ENCODE data around the gene ZFYVE28.
"Not testable (repeated sequence)": the region's sequence is repeated elsewhere in the genome, so short reads cannot be mapped to it uniquely, and the experiment has no call there.

Gene ZFYVE28

DNA sequence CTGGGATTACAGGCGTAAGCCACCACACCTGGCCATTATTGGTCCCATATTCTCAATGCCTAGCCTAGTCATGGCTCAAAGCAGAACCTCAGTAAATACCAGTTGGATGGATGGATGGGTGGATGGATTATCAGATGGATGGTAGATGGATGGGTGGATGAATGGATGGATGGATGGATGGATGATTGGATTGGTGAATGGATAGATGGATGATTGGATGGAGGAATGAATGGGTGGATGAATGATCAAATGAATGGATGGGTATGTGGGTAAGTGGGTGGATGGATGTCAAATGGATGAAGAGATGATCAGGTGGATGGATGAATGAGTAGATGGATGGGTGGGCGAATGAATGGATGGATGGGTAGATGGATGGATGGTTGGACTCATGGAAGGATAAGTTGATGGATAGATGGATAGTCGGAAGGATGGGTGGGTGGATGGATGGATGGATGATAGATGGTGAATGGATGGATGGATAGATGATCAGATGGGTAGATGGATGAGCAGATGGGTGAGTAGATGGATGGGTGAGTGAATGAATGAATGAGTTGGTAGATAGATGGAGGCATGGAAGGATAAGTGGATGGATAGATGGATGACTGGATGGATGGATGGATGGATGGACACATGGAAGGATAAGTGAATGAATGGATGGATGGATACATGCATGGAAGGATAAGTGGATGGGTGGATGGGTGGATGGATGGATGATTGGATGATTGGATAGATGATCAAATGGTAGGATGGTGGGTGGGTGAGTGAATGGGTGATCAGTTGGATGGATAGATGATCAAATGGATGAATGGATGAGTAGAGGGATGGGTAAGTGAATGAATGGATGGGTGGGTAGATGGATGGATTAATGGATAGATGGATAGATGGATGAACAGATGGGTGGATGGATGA is 28.5 kb upstream of the ZFYVE28 start:
- no peak for DNase-seq

DNA sequence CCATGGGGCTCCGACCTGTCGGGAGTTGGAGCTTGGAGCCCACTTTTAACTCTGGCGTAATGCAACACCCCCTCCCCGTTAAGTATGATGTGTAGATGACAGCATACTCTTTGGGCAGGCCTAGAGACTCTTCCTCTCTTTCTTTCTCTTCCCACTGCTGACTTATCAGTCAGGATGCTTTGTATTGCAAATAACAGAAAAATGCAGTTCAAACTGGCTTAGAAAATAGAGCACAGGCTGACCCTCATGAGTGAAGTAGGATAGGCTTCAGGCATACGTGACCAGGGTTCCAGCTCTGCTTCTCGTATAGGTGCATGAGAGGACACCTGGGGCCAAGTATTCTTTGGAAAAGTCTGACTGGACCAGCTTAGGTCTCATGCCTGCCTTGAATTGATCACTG is 27.1 kb upstream of the ZFYVE28 start:
- DNase-seq, result no peak

DNA sequence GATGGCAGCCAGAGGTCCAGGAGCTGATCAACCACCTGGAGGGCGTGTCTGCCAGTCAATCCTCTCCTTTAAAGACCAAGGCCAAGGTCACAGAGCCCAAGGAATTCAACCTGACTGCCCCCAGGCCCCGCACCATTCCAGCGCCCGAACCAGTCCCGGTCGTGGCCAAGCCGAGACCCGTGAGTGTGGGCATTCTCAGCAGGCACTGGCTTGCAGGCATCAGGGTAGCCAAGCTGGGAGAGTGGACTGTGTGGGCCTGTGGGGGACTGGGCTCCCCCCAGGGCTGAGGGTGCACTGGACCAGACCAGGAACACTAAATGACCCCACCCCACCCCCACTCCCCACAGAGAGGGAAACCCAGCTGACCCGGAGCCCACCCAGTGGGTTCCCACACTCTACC is 26.7 kb upstream of the ZFYVE28 start:
- no peak for DNase-seq

DNA sequence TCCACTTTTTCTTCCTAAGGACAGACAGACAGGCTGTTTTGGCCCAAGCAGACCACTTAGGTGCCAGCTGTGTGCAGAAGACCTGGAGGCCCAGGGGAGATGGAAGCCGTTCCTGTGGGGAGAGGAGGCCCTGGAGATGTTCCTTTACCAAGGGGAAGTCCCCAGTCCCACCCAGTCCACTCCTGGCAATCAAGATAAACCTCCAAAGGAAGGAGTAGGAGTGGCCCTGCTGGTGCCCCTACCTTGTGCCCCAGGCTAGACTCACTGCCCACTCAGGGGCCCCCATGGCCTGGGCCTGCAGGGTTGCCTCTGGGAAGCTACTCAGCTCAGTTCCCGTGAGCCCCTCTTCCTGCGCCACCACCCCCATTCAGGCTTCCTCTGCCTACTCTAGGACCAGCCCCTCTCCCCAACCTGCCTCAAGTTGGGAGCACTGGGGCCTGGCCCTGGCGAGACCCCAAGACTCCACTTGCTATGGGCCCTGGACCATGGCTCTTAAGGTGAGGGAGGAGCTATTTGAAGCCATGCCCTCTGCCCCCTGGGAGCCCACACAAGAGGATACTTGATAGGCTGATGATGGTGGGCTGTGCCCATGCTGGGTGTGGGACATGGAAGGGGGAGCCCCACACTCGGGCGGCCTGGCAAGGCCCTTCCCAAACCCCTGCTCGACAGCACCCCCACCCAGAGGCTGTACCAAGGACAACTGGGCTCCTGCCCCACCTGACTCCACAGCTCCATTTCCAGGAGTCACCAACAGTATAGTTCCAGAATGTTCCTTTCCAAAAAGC is 25.7 kb upstream of the ZFYVE28 start:
- DNase-seq, result no peak

DNA sequence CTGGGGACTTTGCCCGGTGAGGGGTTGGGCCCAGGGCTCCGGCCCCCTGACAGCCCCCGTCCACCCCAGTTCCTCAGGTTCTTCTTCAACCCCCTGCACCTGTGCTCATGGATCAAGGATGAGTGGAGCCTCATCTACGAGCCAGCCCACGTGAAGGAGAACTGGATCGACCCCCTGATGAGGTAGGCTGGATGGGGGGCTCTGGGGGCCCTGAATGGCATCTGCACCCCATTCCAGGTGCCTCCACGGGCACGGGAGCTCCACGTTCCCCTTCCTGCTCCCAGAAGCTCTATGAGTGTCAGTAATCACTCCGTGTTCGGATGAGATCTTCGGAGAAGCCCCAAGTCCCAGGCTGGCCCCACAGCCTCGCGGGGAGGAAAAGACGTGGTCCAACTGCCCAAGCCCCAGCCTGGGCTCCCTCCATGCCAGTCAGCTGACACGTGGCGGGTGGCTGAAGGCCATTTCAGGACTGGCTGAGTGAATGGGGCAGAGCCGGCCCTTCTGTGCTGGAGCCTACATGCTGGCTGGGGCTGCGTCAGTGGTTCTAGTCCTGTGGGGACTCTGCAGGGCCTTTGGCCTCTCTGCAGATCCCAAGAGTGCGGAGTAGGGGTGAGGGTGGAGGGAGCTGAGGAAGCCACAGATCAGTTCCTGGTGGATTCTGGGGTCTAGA is 24.8 kb upstream of the ZFYVE28 start:
- DNase-seq, result no peak

DNA sequence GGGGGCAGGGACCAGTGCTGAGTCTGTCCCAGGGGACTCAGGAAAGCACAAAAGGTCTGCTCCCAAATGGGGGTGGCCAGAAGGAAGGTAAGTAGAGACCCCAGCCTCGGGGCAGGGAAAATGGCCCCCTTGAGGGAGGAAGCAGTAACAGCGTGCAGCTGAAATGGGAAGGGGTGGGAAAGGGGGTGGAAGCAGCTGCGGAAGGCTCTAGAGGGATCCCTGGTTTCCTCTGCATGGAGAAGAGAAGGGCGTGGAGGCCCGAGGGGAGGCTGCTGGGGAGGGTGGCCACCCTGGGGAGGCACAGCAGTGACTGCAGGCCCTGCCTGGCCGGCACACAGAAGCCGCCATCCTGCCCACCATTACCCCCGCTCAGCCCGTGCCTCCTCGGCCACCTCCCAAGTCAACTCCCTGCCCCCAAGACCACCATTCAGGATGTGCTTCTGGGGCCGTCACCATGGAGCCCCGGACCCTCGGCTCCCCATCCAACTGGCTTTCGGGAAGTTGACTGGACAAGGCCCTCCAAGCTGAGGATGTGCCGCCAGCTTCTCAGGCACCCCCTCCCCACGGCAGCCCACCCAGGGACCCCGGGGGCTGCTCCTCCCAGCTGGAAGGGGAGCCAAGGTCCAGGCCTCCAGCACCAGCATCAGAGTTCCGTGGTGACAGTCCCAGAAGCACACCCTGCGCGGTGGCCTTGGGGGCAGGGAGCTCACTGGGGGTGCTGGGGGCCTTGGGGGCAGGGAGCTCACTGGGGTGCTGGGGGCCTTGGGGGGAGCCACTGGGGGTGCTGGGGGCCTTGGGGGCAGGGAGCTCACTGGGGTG is 23.9 kb upstream of the ZFYVE28 start:
- no peak for DNase-seq

DNA sequence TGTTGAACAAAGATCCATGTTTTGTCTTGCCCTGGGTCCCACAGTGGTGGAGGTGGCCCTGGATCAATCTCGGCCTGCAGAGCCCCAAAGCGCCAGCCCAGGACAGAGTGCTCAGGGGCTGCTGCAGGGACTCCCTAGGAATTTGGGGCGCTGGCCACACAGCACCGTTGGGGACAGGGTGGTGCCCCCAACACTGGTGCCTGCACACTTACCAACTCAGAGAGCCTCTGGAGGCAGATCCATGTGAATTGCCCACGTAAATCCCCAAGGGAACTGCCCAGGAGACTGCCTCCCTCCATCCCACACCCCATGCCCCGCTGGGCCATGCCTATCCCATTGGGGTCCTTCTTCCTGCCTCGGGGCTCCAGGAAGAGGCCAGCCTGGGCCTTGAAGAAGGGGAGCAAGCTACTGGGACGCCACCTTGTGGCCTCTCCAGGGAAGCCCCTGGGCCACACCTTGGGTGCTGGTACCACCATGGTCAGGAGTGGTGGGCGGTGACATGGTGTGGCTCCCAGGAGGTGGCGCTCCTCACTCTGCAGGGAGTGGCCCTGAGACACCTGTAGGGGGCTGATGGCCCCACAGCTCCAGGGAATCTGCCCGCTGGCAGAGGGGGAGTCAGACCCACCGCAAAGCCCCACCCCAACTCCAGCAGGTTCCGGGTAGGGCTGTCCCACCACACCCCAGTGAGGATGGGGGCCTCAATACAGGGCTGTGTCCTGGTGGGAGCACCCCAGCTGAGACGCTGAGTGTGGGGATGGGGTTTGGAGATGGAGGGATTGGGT is 23.1 kb upstream of the ZFYVE28 start:
- DNase-seq, result peak; percentile 75 to 79

DNA sequence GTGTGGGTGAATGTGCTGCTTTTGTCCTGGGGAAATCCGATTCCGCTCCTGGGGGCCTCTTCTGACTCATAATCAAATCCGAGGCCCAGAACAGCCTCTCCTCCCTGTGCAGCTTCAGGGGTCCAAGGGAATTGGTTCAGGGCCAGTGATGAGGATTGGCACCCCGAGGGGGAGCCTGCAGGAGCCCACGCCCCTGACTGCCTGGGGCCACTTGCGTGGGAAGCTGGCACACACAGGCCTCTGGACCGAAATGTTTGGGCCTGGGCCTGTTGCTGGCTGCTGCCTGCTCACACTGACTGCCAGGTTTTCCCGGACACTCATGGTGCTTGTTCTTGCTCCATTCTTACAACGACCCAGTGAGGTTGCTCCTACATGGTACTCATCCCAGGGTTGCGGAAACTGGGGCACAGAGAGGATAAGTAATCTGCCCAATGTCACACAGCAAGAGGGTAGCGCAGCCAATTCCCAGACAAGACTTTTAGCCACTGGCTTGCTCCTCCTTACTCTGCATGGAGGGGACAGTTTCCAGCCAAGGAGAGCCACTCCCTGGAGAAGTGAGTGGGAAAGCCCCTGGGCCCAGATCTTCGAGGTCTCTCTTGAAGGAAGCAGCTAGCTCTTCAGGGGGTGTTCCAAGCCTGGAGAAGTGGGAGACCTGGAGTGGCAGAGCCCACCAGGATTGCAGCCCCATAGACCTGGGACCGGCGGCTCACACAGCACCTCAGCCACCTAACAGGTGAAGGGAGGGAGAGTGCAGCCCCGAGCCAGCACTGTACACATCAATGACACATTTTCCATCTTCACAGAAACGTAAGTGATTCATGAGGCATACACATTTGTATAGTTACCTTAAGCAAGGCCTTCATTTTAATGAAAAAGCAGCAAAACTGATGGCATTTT is 20.6 kb upstream of the ZFYVE28 start:
- DNase-seq, result no peak

DNA sequence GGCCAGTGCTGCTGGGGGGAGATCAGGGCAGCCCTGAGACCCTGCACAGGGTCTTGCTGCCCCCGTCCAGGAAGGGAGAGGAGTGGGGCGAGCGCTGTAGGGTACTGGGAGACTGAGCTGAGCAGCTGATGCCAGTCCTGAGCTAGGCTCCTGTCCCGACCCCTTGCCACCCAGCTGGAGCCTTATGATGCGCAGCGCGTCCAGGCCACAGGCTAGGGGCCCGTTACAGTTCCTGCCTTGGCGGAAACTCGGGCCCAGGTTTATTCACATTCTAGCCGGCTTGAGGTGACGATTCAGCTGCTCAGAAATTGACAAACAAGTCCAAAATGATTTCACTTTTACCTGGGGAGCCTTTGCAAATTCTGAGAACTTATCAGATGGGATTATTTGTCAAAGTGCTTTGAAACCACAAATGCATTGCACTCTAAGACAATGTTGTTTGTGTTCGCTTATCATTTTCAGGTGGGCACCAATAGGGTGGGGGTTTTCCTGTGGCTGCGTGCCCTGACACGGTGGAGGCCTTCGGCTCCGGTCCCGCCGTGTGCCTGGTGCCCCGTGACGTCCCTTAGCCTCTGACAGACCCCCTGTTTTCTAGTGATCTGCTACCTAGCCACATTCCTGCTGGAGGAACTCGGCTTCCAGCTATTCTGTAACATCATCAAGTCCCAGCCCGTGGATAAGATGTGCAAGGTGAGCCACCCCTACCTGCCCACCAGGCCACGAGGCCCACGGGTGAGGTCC is 19.2 kb upstream of the ZFYVE28 start:
- no peak for DNase-seq

DNA sequence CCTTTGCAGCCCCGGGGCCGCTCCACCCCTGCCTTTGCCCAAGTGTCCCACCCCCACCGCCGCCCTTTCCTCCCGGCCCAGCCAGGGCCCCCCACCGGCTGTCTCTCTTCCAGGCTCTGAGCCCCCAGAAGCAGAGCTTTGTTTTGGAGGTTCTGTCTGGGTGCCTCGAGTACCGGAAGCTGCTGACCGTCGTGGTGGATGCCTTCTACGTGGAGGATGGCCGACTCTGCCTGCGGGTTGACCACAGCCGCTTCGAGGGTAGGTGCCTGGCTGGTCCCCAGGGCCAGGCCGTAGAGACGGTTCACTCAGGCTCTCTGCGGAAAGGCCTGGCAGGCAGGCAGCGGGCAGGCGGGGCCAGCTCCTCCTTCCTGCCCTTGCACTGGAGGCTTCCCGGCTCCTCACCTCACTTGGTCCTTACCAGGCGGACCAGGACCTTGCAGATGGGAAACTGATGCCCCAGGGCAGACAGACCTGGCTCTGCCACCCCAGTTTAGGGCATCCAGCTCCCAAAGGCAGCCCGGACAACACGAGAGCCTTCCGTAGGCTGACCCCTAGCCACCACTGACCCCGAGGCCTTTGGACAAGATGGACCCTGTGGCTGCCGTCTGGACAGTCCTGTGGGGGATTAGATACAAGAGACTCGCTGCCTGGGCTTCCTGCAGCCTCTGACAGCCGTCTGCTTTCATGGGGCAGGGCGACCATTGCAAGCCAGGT is 18.5 kb upstream of the ZFYVE28 start:
- no peak for DNase-seq

DNA sequence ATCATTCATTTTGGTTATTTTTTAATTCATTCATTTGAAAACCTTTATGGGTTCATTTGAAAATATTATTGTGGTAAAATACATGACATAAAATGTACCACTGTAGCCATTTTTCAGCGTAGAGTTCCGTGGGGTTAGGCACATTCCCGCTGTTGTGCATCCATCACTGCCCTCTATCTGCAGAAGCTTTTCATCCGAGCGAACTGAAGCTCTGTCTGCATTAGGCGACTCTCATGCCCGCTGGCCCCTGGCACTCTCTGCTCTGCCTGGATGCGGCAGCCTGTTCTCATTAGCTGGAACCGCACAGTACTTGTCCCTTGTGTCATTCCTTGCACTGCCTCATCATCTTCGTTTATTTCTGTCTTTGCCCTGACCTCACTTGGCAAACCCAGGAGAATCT is 17.9 kb upstream of the ZFYVE28 start:
- DNase-seq, result peak in 1 of 2 donors; percentile 21

DNA sequence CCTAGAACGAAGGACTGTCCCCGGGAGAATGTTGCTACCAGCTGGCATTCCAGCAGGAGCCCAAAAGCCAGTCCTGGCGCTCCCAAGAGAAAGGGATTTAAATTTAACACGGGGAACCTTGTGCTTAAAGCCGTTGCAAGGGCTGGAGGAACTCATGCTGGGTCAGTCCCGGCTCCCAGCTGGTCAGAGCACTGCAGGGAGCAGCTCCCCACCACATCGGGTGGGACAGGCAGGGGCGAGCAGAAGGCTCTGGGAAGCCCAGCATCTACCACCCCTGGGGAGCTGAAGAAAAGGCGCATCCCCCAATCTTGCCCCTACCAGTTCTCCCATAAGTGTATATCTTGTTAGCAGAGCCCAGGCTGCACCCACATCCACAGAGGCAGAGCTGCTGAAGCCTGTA is 16.0 kb upstream of the ZFYVE28 start:
- DNase-seq, result no peak

DNA sequence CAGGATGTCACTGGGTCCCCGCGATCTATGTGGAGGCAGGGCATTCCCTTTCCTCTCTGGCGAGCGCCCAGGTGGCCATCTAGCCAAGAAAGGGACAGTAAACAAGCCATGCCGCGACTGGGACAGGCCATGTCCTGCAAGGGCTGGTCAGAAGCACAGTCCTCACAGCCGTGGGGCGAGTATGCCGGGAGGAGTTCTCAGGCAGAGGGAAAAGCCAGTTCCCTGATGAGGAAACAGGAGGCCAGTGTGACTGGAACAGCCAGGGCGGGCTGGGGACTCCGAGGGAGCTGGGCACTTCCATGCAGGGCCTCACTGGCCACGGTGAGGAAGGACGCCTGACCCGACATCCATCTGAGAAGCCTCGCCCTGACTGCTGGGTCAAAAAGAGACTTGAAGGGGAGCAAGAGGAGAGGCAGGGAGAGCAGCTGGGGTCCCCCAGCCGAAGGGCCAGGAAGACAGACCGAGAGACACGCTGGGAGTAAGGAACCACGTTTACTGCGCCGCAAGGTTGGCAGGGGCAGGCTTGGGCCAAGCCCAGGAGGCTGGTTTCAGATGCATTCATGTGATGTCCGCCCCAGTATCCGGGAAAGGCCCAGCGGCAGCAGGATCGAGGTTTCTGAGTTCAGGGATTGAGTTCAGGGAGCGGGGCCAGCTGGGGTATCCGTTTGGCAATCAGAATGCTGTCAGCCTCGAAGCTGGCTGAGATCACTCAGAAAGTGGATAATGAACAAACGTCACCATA is 15.3 kb upstream of the ZFYVE28 start:
- DNase-seq, result no peak

DNA sequence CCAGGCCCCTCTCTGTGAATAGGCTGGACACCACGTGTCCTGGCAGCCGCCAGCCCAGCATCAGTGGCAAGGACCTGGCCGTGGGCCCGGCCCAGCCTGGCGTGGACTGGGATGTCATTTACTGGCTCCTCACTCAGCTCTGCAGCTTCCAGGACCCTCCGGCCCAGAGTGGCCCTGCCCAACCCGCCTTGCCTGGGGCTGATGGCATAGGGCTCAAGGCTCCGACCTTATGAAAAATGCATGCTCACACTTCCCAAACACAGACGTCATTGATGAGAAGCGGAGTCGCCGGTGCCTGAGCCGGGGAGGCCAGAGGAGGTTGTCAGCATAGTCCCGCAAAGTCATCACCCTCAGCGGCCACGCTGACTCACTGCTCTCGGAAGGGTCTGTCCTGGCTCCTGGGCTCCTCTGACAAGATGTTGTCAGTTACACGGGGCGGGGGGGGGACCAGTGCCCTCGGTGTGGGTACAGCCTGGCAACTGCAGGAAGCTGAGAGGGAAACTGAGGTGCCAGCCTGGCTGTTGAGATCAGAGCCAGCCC is 14.6 kb upstream of the ZFYVE28 start:
- no peak for DNase-seq

DNA sequence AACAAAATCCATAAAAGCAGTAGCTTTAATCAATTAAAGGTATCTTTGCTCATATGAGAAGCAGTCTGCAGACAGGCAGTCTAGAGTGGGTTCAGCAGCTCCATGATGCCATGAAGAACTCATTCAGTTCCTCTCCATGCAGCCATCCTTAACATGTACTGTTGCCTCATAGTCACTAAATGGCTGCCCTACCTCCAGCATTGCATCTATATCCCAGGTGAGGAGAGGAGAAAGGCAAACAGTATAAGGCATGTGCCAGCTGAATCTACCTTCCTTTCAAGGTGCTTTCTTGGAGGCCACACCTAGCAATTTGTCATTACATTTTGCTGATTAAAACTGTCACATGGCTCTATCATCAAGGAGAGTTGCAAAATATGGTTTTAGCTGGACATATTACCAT is 13.6 kb upstream of the ZFYVE28 start:
- DNase-seq, result no peak

DNA sequence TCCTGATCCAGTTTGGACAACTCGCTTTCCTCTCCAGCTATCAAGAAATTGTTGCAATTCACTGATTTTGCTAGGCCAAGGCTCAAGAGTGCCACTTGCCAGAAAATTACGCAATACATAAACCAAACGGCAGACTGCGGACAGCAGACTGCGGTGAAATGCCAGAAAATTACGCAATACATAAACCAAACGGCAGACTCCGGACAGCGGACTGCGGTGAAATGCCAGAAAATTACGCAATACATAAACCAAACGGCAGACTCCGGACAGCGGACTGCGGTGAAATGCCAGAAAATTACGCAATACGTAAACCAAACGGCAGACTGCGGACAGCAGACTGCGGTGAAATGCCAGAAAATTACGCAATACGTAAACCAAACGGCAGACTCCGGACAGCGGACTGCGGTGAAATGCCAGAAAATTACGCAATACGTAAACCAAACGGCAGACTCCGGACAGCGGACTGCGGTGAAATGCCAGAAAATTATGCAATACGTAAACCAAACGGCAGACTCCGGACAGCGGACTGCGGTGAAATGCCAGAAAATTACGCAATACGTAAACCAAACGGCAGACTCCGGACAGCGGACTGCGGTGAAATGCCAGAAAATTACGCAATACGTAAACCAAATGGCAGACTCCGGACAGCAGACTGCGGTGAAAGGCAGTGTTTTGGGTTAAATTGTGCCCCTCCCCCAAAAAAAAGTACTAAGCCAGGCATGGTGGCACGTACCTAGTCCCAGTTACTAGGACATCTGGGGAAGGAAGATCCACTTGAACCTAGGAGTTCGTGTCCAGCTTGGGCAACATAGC is 11.7 kb upstream of the ZFYVE28 start:
- DNase-seq, result not testable (repeated sequence)

DNA sequence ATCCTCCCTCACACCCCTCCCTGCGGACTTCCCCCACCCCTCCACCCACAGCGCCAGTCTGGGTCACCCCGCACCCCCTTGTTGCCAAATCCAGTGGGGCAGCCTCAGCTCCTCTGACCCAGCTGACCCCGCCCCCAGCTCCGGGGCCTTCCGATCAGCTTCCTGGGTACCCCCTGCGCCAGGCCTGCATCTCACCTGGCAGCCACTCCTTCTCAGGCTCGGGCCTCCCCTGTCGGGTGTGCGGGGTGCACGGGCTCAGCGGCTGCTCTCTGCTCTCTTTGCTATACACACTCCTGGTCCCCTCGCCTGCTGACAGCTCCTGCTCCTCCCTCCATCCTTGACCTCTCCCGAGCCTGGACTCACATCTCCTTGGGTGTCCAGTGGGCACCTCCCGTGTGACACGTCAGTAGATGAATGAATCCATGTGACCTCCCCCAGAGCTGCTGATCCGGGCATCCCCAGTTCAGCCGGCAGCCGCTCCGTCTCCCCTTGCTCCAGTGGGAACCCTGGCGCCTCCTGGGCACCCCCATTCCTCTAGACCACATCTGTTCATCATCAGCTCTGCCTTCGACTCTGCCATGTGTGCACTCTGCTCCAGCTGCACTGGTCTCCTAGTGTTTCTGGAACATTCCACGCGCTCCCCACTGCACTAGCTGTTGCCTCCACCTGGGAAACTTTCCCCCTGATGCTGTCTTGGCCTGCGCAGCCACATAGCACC is 10.2 kb upstream of the ZFYVE28 start:
- no peak for DNase-seq

All from CD4-positive, alpha-beta T cell treated with Interferon alpha-2 for 1 hour (primary cell).